Tibial artery (tissue), 4 donors: ENCODE results near the gene IDH3G.
"Not testable (repeated sequence)": the region's sequence is repeated elsewhere in the genome, so short reads cannot be mapped to it uniquely, and the experiment has no call there.

Experiments used
- DNase-seq, 2 donors: peaks; one replicate each; pipeline ENCODE4 v3.0.0-alpha.2; 2019
- H3K27ac ChIP-seq, 2 donors: fragments of 200-600 bp; sonication (generic) in 1 of 2; 1 replicate in 1 of 2; 2 replicates in 1 of 2; pipeline ENCODE4 v1.5.1; 2018 to 2019; ENCODE audit warnings: mild to moderate bottlenecking in 1 of 2
- H3K27me3 ChIP-seq, 2 donors: fragments of 200-600 bp; sonication (generic) in 1 of 2; one replicate each; pipeline versions ENCODE4 v1.5.1 to v1.6.0; 2016 to 2019
- H3K36me3 ChIP-seq, 3 donors: fragments of 200-600 bp; sonication (generic) in 2 of 3; one replicate each; pipeline ENCODE4 v1.5.1; 2016 to 2019; ENCODE audit warnings: mild to moderate bottlenecking in 2 of 3
- H3K4me1 ChIP-seq, 4 donors: fragments of 200-600 bp; sonication (generic) in 2 of 4; 1 replicate in 3 of 4; 2 replicates in 1 of 4; pipeline ENCODE4 v1.5.1; 2016 to 2019
- H3K4me3 ChIP-seq, 2 donors: fragments of 200-600 bp; sonication (generic) in 1 of 2; 1 replicate in 1 of 2; 2 replicates in 1 of 2; pipeline ENCODE4 v1.5.1; 2018 to 2019; ENCODE audit warnings: mild to moderate bottlenecking in 2 of 2
- H3K9me3 ChIP-seq, 3 donors: fragments of 200-600 bp; sonication (generic) in 1 of 3; one replicate each; pipeline ENCODE4 v1.5.1; 2016 to 2019
- intact Hi-C: fragments of 100-400 bp; cut with DNase I; formaldehyde crosslinking; loops from one replicate; pipeline ENCODE4 v1.15.0; 2023; ENCODE audit warnings: low total_unique reads
- TF ChIP-seq, protein P1 (sequence below), 2 experiments: fragments of 200-600 bp in 1 of 2; fragments of 450-650 bp in 1 of 2; IDR thresholded peaks; one replicate each; pipeline ENCODE4 v1.5.1; 2017 to 2019; ENCODE audit warnings: antibody characterized with exemption in 2 of 2, mild to moderate bottlenecking in 1 of 2, moderate library complexity in 1 of 2

Gene IDH3G

DNA sequence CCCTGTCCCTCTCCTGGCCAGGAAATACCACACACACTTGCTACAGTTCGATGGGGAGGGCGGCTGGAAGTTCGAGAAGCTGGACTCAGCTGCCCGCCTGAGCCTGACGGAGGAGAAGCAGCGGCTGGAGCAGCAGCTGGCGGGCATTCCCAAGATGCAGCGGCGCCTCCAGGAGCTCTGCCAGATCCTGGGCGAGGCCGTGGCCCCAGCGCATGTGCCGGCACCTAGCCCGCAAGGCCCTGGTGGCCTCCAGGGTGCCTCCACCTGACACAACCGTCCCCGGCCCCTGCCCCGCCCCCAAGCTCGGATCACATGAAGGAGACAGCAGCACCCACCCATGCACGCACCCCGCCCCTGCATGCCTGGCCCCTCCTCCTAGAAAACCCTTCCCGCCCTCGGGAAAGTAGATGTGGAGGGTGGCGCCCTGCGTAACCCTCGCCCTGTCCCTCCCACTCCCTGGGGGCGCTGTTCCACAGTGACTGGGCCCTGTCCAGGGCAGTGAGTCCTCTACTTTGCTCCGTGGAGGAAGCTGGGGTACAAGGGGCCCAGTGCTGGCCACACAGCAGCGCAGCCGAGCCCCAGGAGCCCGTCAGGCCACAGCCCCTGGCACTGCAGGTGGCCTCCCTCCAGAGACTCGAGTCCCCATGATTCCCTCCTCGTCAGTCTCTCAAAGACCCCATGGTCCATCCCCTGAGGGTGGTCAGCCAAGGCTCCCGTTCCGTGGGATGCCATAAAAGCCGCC, 50.5 kb downstream of the IDH3G start:
- Histone ChIP-seq H3K27ac (peak overlapping the region; percentile 82 to 91), H3K4me1 (peaks cover 0 to 16% (median 1%) of the 10 kb centered on the region in 4 donors), H3K4me3 (peak overlapping the region; percentile 40 to 46)
- H3K36me3 ChIP-seq, H3K9me3 ChIP-seq, intact Hi-C loops, H3K27me3 ChIP-seq: not testable (repeated sequence)
- peak; percentile 85 to 95 for DNase-seq
- TF ChIP-seq, protein P1, sequence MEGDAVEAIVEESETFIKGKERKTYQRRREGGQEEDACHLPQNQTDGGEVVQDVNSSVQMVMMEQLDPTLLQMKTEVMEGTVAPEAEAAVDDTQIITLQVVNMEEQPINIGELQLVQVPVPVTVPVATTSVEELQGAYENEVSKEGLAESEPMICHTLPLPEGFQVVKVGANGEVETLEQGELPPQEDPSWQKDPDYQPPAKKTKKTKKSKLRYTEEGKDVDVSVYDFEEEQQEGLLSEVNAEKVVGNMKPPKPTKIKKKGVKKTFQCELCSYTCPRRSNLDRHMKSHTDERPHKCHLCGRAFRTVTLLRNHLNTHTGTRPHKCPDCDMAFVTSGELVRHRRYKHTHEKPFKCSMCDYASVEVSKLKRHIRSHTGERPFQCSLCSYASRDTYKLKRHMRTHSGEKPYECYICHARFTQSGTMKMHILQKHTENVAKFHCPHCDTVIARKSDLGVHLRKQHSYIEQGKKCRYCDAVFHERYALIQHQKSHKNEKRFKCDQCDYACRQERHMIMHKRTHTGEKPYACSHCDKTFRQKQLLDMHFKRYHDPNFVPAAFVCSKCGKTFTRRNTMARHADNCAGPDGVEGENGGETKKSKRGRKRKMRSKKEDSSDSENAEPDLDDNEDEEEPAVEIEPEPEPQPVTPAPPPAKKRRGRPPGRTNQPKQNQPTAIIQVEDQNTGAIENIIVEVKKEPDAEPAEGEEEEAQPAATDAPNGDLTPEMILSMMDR (IDR thresholded peaks at IDR 0.05), result peak in 1 of 2 experiments; percentile 13

DNA sequence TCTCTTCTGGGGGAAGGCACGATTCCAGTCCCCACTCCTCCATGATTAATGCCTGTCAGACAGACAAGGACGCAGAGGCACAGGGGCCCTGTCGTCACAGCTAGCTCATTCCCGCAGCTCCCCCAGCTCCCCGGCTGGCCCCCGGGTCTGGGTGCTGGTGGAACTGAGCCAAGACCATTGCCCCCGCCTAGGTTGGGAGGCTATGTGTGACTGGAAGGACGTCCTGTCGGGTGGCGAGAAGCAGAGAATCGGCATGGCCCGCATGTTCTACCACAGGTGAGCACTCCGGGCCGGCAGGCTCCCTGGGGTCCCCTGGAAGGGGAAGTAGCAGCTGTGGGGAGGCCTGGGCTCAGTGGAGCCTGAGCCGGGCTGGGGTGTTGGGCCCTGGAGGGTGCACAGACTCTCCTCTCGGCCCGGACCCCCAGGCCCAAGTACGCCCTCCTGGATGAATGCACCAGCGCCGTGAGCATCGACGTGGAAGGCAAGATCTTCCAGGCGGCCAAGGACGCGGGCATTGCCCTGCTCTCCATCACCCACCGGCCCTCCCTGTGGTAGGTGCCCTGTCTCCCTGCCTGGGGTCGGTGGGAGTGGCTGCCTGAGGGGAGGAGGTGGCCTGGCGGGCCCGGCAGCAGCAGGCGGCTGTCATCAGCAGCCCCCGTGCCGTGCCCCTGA, 51.2 kb downstream of the IDH3G start:
- H3K9me3 ChIP-seq, intact Hi-C loops, DNase-seq, H3K4me3 ChIP-seq, H3K36me3 ChIP-seq, H3K27me3 ChIP-seq: not testable (repeated sequence)
- peak overlapping the region; percentile 82 to 91 for H3K27ac ChIP-seq
- peaks cover 0 to 16% (median 1%) of the 10 kb centered on the region in 4 donors for H3K4me1 ChIP-seq

DNA sequence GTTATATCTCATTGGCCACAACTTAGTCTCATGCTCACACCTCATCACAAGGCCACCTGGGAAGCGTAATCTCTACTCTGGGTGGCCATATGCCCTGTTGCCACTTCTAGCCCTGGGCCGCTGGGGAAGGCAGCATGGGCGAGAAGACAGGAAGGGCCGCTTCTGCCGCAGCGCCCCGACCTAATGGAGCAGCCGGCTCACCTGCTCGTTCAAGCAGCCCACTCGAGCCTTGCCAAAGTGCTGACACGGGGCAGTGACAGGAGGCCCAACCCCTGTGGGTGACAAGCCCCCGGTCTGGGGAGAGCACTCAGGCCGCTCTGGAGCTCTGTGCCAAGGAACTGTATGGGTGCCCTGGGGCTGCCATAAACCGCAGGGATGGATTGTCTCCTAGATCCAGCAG, 52.1 kb downstream of the IDH3G start:
- DNase-seq, H3K27ac ChIP-seq, H3K4me3 ChIP-seq, H3K36me3 ChIP-seq, H3K9me3 ChIP-seq, H3K27me3 ChIP-seq, intact Hi-C loops: not testable (repeated sequence)
- H3K4me1 ChIP-seq, result peaks cover 0 to 16% (median 1%) of the 10 kb centered on the region in 4 donors

DNA sequence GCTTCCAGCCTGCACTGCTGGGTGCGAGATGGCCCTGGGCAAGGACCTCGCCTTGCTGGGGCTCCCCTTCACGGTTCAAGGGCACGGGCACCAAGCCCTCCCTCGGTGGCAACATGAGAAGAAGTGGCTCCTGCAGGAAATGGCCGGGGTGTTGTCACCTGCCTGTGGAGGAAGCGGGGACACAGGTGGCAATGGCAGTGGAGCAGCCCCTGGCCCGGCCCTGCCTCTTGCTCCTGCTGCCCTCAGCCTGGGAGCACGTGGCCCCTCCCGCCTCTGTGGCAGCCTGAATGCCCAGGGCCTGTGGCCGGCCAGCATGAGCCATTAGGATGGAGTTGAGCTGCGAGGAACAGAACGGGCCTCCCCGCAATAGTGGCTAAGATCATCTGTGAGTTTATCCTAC, 52.7 kb downstream of the IDH3G start:
- Histone ChIP-seq H3K27ac (no peak overlapping the region), H3K4me1 (peaks cover 0 to 16% (median 1%) of the 10 kb centered on the region in 4 donors), H3K36me3 (peaks cover 0 to 15% (median 6%) of the 10 kb centered on the region in 3 donors), H3K27me3 (no peaks in the 10 kb centered on the region), H3K9me3 (no peaks in the 10 kb centered on the region), H3K4me3 (no peak overlapping the region)
- intact Hi-C loops, result no loop called here
- TF ChIP-seq, protein P1 (IDR thresholded peaks at IDR 0.05), result no peak
- no peak for DNase-seq

DNA sequence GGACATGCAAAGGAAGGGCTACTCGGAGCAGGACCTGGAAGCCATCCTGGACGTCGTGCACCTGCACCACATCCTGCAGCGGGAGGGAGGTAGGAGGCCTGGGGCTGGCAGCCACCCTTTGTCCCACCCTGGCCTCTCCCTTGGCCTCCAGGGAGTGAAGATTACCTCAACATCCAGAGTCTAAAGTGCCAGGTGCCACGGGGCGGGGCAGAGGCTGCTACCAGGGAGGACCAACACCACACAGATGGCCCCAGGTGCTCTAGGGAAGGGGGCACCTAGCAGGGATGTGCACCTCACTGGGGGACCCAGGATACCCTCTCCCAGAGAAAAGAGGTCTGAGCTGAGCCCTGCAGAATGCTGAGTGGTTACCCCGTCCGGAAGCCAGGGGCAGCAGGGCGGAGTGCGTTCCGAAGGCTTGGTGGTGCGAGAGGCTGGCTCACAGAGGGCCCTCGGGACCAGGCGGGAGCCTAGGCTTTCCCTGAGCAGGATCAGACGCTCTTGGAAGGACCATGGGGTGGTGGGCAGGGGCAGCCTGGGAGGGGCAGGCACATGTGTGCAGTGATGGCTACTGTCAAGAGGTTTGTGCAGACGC, 53.4 kb downstream of the IDH3G start:
- H3K4me1 ChIP-seq, result peaks cover 0 to 16% (median 1%) of the 10 kb centered on the region in 4 donors
- DNase-seq, result no peak
- H3K36me3 ChIP-seq, result peaks cover 0 to 20% (median 13%) of the 10 kb centered on the region in 3 donors
- H3K9me3 ChIP-seq, result no peaks in the 10 kb centered on the region
- TF ChIP-seq, protein P1 (IDR thresholded peaks at IDR 0.05), result no peak
- no peak overlapping the region for H3K27ac ChIP-seq
- H3K4me3 ChIP-seq, result no peak overlapping the region
- H3K27me3 ChIP-seq, result no peaks in the 10 kb centered on the region
- intact Hi-C loops, result no loop called here

DNA sequence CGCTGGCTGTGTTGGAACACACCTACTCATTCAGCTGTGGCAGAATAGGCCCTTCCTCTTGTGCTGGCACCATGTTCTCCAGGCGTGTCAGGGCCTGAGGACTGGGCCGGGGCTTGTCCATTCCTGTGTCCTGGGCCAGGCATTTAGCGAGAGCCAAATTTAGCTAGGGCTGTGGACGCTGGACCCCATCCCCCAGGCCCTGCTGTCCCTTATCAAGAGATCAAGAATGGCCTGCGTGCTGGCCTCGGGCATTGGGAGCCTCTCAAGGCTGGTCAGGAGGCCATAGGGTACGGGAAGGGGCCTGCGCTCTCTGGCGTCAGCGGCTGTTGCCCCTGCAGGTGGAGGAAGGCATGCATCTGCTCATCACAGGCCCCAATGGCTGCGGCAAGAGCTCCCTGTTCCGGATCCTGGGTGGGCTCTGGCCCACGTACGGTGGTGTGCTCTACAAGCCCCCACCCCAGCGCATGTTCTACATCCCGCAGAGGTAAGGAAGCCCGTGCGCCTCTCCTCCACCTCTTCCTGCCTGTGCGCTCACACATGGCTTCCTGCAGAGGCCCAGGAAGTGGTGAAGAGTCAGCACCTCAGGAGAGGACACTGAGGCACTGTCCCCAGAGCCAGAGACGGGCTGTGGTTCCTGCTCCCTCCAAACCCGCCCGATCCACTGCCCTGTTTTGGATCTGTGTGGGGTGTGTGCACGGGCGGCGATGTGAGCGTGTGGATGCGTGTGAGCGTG, 54.3 kb downstream of the IDH3G start:
- no peaks in the 10 kb centered on the region for H3K9me3 ChIP-seq
- peaks cover 0 to 12% (median 1%) of the 10 kb centered on the region in 4 donors for H3K4me1 ChIP-seq
- TF ChIP-seq, protein P1 (IDR thresholded peaks at IDR 0.05), result no peak
- intact Hi-C loops, result no loop called here
- no peak overlapping the region for H3K27ac ChIP-seq
- peaks cover 0 to 20% (median 13%) of the 10 kb centered on the region in 3 donors for H3K36me3 ChIP-seq
- no peak for DNase-seq
- H3K4me3 ChIP-seq, result no peak overlapping the region
- no peaks in the 10 kb centered on the region for H3K27me3 ChIP-seq
